ENCODE results near the gene CENPO.

- TF ChIP-seq POLR2A (IDR thresholded peaks at IDR 0.05; ENCODE audit: borderline replicate concordance, extremely low read depth, insufficient read depth, insufficient read length) (no peak), CTCF (IDR thresholded peaks at IDR 0.05 in 2 of 3, conservative IDR thresholded peaks at IDR 0.05 in 1 of 3; ENCODE audit: borderline replicate concordance in 1 of 3, insufficient read depth in 1 of 3, low read depth in 2 of 3, low read length in 2 of 3) (no peak), RAD21 (IDR thresholded peaks at IDR 0.05; ENCODE audit: low read depth) (no peak), REST (IDR thresholded peaks at IDR 0.05; ENCODE audit: low read depth) (no peak), CEBPB (IDR thresholded peaks at IDR 0.05; ENCODE audit: low read depth) (no peak), ELF1 (IDR thresholded peaks at IDR 0.05; ENCODE audit: borderline replicate concordance, low read depth) (no peak)
Measured at GRCh38 chr2:24842081-24843050, 49.1 kb downstream of the CENPO start.
